NT2/D1 (cell line): ENCODE measurements around the gene ZNF888.
"Not testable (repeated sequence)": the region's sequence is repeated elsewhere in the genome, so short reads cannot be mapped to it uniquely, and the experiment has no call there.

Source experiments
- DNase-seq: peaks from one replicate; pipeline ENCODE4 v3.0.0-alpha.2; 2011; ENCODE audit warnings: low read depth, low spot score
- H3K27me3 ChIP-seq: 2 replicates; pipeline ENCODE4 v1.6.0; 2011; ENCODE audit warnings: mild to moderate bottlenecking; ENCODE audit not compliant: insufficient read length, insufficient read depth
- H3K36me3 ChIP-seq: 2 replicates; pipeline ENCODE4 v1.6.1; 2011; ENCODE audit warnings: mild to moderate bottlenecking, low read length, mixed read lengths; ENCODE audit not compliant: insufficient read depth, insufficient read length
- H3K4me1 ChIP-seq: 2 replicates; pipeline ENCODE4 v1.5.1; 2011; ENCODE audit not compliant: insufficient read depth, insufficient read length
- H3K4me3 ChIP-seq: 2 replicates; pipeline ENCODE4 v1.5.1; 2011; ENCODE audit warnings: low read depth; ENCODE audit not compliant: insufficient read length
- H3K9ac ChIP-seq: 2 replicates; pipeline ENCODE4 v1.6.0; 2011; ENCODE audit warnings: low read depth; ENCODE audit not compliant: insufficient read length
- H3K9me3 ChIP-seq: 2 replicates; pipeline ENCODE4 v1.5.1; 2011; ENCODE audit warnings: mild to moderate bottlenecking, low read length; ENCODE audit not compliant: insufficient read depth
- SUZ12 ChIP-seq: IDR thresholded peaks from 2 replicates; pipeline ENCODE4 v1.6.1; 2011; ENCODE audit not compliant: insufficient read length, insufficient read depth; ENCODE audit errors: extremely low read depth
- YY1 ChIP-seq: IDR thresholded peaks from 2 replicates; pipeline ENCODE4 v1.6.1; 2011; ENCODE audit not compliant: insufficient read length, insufficient read depth
- ZNF274 ChIP-seq: IDR thresholded peaks from 2 replicates; pipeline ENCODE4 v1.6.1; 2011; ENCODE audit warnings: mild to moderate bottlenecking, low read depth, low read length

Gene ZNF888

DNA sequence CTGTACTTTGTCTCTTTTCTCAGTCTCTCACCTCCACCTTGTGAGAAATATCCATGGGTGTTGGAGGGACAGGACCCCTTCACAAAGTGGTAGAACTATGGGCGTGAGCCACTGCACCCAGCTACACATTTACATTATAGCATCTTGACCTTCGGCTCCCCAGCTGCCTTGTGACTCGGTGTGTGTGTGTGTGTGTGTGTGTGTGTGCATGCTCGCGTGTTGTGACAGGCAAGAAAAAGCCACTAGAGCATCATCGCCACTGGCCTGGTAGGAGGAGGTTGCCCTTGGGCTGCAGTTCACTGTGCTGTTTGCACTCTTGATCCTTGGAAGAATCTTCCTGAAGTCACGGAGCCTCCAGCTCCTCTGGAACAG, 13.7 kb upstream of the ZNF888 start:
- TF ChIP-seq SUZ12 (no peak), ZNF274 (no peak), YY1 (no peak)
- Histone ChIP-seq H3K4me3 (no peak overlapping the region), H3K36me3 (peaks cover 18% of the 10 kb centered on the region), H3K4me1 (no peaks in the 10 kb centered on the region), H3K9ac (no peak overlapping the region), H3K9me3 (no peaks in the 10 kb centered on the region), H3K27me3 (no peaks in the 10 kb centered on the region)
- DNase-seq: no peak

DNA sequence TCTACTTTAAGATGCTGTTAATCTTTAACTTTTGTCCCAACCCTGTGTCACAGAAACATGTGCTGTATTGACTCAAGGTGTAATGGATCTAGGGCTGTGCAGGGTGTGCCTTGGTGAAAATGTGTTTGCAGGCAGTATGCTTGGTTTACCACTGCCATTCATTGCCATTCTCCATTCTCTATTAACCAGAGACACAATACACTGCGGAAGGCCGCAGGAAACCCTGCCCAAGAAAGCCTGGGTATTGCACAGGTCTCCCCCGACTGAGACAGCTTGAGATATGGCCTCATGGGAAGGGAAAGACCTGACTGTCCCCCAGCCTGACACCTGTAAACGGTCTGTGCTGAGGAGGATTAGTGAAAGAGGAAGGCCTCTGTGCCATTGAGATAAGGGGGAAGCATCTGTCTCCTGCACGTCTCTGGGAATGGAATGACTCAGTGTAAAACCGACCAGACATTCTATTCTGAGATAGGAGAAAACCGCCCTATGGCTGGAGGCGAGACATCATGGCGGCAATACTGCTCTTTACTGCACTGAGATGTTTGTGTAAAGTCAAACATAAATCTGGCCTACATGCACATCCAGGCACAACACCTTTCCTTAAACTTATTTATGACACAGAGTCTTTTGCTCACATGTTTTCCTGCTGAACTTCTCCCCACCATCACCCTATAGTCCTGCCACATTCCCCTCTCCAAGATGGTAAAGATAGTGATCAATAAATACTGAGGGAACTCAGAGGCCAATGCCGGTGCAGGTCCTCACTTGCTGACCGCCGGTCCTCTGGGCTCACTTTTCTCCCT, 13.1 kb upstream of the ZNF888 start:
- Histone ChIP-seq H3K36me3 (peaks cover 18% of the 10 kb centered on the region), H3K4me1 (no peaks in the 10 kb centered on the region), H3K4me3 (no peak overlapping the region), H3K9me3 (no peaks in the 10 kb centered on the region), H3K27me3 (no peaks in the 10 kb centered on the region), H3K9ac (no peak overlapping the region)
- no peak for DNase-seq
- TF ChIP-seq ZNF274: no peak
- TF ChIP-seq SUZ12: no peak
- no peak for TF ChIP-seq YY1

DNA sequence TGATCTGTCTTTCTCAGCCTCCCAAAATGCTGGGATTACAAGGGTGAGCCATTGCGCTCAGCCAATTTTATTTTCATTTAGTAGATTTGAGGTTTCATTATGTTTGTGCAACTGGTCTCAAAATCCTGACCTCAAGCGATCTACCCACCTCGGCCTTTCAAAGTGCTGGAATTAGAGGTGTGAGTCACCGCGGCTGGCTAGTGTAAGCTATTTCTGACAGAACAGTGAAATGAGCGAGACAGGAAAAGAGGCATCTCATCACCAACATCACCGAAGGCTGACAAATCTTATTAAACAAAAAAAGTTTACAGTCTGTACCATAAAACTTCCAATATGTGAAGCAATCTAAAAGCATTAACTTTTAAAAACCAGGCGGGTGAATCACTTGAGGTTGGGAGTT, 12.2 kb upstream of the ZNF888 start:
- TF ChIP-seq ZNF274 (no peak), YY1 (no peak), SUZ12 (no peak)

DNA sequence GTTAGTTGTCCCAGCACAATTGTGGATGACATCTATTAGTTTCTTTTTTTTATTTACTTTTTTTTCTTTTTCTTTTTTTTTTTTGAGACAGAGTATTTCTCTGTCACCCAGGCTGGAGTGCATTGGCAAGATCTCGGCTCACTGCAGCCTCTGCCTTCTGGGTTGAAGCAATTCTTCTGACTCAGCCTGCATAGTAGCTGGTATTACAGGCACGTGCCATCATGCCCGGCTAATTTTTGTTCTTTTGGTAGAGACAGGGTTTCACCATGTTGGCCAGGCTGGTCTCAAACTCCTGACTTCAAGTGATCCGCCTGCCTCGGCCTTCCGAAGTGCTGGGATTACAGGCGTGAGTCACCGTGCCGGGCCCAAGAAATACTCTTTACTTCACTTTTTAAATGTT, 1.4 kb upstream of the ZNF888 start:
- H3K27me3 ChIP-seq, H3K9ac ChIP-seq, H3K9me3 ChIP-seq, H3K4me1 ChIP-seq, DNase-seq, H3K4me3 ChIP-seq: not testable (repeated sequence)
- peaks cover 18% of the 10 kb centered on the region for H3K36me3 ChIP-seq

More for the DNA sequence above, 12.2 kb upstream of the ZNF888 start:
- Histone ChIP-seq H3K27me3 (no peaks in the 10 kb centered on the region), H3K4me1 (no peaks in the 10 kb centered on the region), H3K9me3 (no peaks in the 10 kb centered on the region), H3K4me3 (no peak overlapping the region), H3K36me3 (peaks cover 18% of the 10 kb centered on the region), H3K9ac (no peak overlapping the region)
- DNase-seq: no peak

DNA sequence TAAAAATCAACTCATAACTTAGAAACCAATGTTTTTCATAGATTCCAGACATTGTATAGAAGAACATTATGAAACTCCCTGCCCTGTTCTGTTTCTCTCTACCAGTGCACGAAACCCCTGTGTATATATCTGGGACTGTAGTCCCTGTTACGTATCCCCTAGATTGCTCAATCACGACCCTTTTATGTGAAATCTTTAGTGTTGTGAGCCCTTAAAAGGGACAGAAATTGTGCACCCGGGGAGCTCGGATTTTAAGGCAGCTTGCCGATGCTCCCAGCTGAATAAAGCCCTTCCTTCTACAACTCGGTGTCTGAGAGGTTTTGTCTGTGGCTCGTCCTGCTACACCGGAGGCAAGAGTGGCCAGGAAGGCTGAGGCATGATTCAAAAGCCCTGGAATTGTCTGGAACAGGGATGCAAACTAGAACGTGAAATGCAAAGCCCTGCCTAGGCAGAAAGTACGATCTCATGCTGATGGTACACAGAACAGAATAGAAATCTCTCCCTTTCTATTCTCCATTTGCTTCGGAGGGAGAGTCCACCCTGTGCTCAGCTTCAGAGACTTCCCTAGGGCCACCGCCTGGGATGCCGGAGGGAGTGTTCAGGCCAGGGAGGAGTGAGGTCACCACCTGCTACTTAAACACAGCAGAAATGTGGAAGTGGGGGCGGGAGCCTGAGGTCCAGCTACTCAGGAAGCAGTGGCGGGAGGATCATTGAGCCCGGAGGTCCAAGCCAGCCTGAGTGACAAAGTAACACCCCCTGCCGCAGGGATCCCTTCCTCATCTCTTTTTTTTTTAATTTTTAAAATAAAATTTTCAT, 758 bp upstream of the ZNF888 start:
- peaks cover 15% of the 10 kb centered on the region for H3K36me3 ChIP-seq
- DNase-seq: no peak
- no peaks in the 10 kb centered on the region for H3K4me1 ChIP-seq
- no peak for TF ChIP-seq SUZ12
- TF ChIP-seq YY1: no peak
- TF ChIP-seq ZNF274: no peak
- H3K27me3 ChIP-seq: no peaks in the 10 kb centered on the region
- H3K4me3 ChIP-seq: no peak overlapping the region
- H3K9me3 ChIP-seq: no peaks in the 10 kb centered on the region
- H3K9ac ChIP-seq: peak overlapping the region; percentile 39

DNA sequence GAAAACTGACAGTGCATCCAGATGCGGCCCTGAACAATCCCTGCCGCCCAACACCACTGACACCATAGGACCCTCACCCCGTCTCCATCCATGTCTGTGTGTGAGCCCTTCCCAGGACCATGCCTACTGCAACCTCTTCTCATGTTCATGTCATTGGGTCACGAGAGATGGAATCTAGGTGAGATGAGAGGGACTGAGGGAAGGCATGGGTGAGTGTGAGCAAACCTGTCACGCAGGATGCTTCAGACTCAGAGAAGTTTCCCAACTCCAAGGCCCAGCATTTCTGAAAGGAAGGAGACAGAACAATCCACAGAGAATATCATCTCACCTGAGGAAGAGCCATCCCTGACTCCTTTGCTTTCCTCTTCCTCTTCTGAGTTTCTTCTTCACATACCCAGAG, 5.7 kb downstream of the ZNF888 start:
- no peak for DNase-seq
- H3K36me3 ChIP-seq: peaks cover 41% of the 10 kb centered on the region
- TF ChIP-seq SUZ12 (no peak), ZNF274 (no peak), YY1 (no peak)

DNA sequence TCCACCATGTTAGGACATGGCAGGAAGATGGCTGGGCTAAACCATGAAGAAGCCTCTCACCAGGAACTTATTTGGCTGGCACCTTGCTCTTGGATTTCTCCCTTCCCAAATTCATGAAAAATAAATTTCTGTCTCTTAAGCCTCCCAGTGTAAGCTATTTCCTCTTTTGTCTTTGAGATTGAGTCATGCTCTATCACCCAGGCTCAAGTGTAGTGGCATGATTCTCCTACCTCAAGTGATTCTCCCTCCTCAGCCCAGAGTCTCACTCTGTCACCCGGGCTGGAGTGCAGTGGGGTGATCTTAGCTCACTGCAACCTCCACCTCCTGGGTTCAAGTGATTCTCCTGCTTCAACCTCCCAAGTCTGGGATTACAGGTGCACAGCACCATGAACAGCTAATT, 12.6 kb downstream of the ZNF888 start:
- Histone ChIP-seq H3K9ac (no peak overlapping the region), H3K4me1 (no peaks in the 10 kb centered on the region), H3K4me3 (no peak overlapping the region), H3K36me3 (peaks cover 30% of the 10 kb centered on the region), H3K9me3 (no peaks in the 10 kb centered on the region), H3K27me3 (no peaks in the 10 kb centered on the region)
- DNase-seq: no peak
- no peak for TF ChIP-seq YY1
- no peak for TF ChIP-seq ZNF274
- no peak for TF ChIP-seq SUZ12

More for the DNA sequence above, 5.7 kb downstream of the ZNF888 start:
- H3K4me1 ChIP-seq: no peaks in the 10 kb centered on the region
- no peak overlapping the region for H3K9ac ChIP-seq
- H3K4me3 ChIP-seq: no peak overlapping the region
- no peaks in the 10 kb centered on the region for H3K9me3 ChIP-seq
- no peaks in the 10 kb centered on the region for H3K27me3 ChIP-seq

DNA sequence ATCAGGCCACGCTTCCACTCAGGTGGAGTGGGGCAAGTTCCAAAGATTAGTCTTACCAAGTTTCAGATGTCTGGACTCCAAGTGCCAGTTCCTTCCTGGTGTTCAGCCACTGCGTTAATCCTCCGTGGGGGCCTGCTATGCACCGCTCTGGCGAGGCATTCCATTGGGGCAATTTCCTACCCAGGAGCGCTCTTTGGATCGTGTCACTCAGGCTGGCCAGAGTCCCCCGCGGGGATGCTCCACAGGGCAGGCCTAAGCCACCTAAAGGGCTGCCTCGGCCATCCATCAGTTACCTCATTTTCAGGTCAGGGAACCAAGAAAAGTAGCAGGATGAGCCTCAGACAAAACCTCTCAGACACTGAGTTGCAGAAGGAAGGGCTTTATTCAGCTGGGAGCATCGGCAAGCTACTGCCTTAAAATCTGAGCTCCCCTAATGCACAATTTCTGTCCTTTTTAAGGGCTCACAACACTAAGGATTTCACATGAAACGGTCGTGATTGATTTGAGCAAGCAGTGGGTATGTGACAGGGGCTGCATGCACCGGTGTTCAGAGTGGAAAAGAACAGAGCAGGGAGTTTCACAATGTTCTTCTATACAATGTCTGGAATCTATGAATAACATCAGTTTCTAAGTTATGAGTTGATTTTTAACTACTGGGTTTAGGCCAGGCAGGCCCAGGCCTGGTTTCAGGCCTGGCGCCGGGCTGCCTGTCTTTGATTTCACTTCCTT, 19.0 kb downstream of the ZNF888 start:
- H3K4me1 ChIP-seq, H3K4me3 ChIP-seq, H3K27me3 ChIP-seq, H3K9ac ChIP-seq, H3K36me3 ChIP-seq, DNase-seq, H3K9me3 ChIP-seq: not testable (repeated sequence)
